ENCODE data around the gene PPARA. TPM values are rescaled to one million over a fixed set of nuclear protein-coding genes. Genes with fewer than 3 reads are reported as not detected.

The PPARA gene
- total and polyA plus RNA-seq, 2 donors (not counting 1 experiment from before 2014, with no cell fraction given) = 10.2 to 17.5 TPM

DNA sequence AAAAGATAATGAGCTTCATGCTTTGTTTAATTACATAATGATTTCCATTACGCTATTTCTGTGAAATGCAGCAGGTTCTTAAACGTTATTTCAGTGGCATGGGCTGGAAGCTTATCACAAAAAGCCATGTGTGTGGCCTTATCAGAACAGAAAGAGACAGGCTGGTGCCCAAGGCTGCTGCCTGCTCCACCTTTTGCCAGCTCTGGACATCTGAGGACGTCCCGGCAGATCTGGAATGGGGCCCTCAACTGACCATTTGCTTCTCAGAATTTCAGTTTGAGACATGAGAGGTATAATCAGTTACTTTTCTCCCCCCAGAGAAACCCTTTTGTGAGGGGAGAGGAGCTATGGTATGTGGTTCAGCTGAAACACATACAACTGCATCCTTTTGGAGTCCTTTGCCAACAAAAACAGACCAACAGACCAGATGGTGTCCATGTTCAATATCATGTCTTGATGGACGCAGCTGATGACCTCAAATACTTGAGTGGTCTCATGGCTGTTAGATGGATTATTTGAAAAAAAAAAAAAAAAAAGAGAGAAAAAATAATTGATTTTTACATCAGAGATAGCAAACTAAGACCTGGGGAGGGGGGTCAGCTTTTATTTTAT lies 91.2 kb downstream of the PPARA start:
- H3K27ac ChIP-seq (ENCODE audit: insufficient read depth, low read length) = no peak overlapping the region
- TF ChIP-seq, protein P1, sequence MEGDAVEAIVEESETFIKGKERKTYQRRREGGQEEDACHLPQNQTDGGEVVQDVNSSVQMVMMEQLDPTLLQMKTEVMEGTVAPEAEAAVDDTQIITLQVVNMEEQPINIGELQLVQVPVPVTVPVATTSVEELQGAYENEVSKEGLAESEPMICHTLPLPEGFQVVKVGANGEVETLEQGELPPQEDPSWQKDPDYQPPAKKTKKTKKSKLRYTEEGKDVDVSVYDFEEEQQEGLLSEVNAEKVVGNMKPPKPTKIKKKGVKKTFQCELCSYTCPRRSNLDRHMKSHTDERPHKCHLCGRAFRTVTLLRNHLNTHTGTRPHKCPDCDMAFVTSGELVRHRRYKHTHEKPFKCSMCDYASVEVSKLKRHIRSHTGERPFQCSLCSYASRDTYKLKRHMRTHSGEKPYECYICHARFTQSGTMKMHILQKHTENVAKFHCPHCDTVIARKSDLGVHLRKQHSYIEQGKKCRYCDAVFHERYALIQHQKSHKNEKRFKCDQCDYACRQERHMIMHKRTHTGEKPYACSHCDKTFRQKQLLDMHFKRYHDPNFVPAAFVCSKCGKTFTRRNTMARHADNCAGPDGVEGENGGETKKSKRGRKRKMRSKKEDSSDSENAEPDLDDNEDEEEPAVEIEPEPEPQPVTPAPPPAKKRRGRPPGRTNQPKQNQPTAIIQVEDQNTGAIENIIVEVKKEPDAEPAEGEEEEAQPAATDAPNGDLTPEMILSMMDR (conservative IDR thresholded peaks at IDR 0.05 in 1 of 2, IDR thresholded peaks at IDR 0.05 in 1 of 2; ENCODE audit: low read depth in 1 of 2, low read length in 2 of 2) = no peak
- no peak for TF ChIP-seq EZH2 (IDR thresholded peaks at IDR 0.05; ENCODE audit: low read length, missing control alignments)
- peaks cover 5% of the 10 kb centered on the region for H3K36me3 ChIP-seq (ENCODE audit: control insufficient read depth, insufficient read depth, low read length)
- no peaks in the 10 kb centered on the region for H3K79me2 ChIP-seq (ENCODE audit: control insufficient read depth, insufficient read depth, low read length)
- H3K27me3 ChIP-seq (ENCODE audit: control insufficient read depth, insufficient read depth, low read length) = no peaks in the 10 kb centered on the region
- no peak for DNase-seq (ENCODE audit: low read depth in 2 of 2)
- no peak overlapping the region for H3K4me3 ChIP-seq (replicated peaks in 1 of 4; ENCODE audit: control extremely low read depth in 1 of 4, insufficient read depth in 1 of 4, low read depth in 3 of 4, low read length in 4 of 4)
- H3K9ac ChIP-seq (ENCODE audit: insufficient read depth, low read length) = no peak overlapping the region
- H3K4me2 ChIP-seq (ENCODE audit: extremely low read depth, insufficient read depth, low read length) = no peak overlapping the region
- no peaks in the 10 kb centered on the region for H3K9me3 ChIP-seq (ENCODE audit: control insufficient read depth, insufficient read depth, low read depth, low read length)
- H3K4me1 ChIP-seq (ENCODE audit: control insufficient read depth, extremely low read depth, insufficient read depth, low read length) = no peaks in the 10 kb centered on the region
- H4K20me1 ChIP-seq (ENCODE audit: control insufficient read depth, extremely low read depth, insufficient read depth, low read length) = no peaks in the 10 kb centered on the region
- H2AFZ ChIP-seq (ENCODE audit: low read length) = no peak overlapping the region

DNA sequence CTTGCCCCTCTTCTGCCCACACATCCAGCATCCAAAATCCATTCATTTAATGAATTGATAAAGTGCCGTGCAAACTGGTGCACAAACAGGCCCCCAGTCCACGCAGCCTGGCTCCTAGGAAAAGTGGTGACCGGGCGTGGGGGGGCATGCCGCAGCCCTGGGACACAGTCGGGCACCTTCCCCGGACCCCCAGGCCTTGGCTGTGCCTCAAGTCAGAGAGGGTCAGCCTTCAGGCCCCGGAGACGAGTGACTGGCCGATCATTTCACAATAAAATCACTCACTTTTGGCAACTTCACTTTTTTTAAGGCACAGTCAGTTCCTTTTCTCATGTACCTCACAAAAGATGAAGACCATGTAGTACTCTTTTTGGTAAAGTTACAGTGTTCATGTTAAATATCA lies 91.8 kb downstream of the PPARA start:
- no peaks in the 10 kb centered on the region for H3K27me3 ChIP-seq (ENCODE audit: control insufficient read depth, insufficient read depth, low read length)
- H3K27ac ChIP-seq (ENCODE audit: insufficient read depth, low read length) = no peak overlapping the region
- H3K4me2 ChIP-seq (ENCODE audit: extremely low read depth, insufficient read depth, low read length) = no peak overlapping the region
- TF ChIP-seq EZH2 (IDR thresholded peaks at IDR 0.05; ENCODE audit: low read length, missing control alignments) = no peak
- TF ChIP-seq, protein P1 (conservative IDR thresholded peaks at IDR 0.05 in 1 of 2, IDR thresholded peaks at IDR 0.05 in 1 of 2; ENCODE audit: low read depth in 1 of 2, low read length in 2 of 2) = no peak
- no peak overlapping the region for H3K9ac ChIP-seq (ENCODE audit: insufficient read depth, low read length)
- no peak for DNase-seq (ENCODE audit: low read depth in 2 of 2)
- H3K9me3 ChIP-seq (ENCODE audit: control insufficient read depth, insufficient read depth, low read depth, low read length) = no peaks in the 10 kb centered on the region
- H4K20me1 ChIP-seq (ENCODE audit: control insufficient read depth, extremely low read depth, insufficient read depth, low read length) = no peaks in the 10 kb centered on the region
- H3K79me2 ChIP-seq (ENCODE audit: control insufficient read depth, insufficient read depth, low read length) = no peaks in the 10 kb centered on the region
- no peaks in the 10 kb centered on the region for H3K4me1 ChIP-seq (ENCODE audit: control insufficient read depth, extremely low read depth, insufficient read depth, low read length)
- peaks cover 5% of the 10 kb centered on the region for H3K36me3 ChIP-seq (ENCODE audit: control insufficient read depth, insufficient read depth, low read length)
- H3K4me3 ChIP-seq (replicated peaks in 1 of 4; ENCODE audit: control extremely low read depth in 1 of 4, insufficient read depth in 1 of 4, low read depth in 3 of 4, low read length in 4 of 4) = no peak overlapping the region
- H2AFZ ChIP-seq (ENCODE audit: low read length) = no peak overlapping the region

DNA sequence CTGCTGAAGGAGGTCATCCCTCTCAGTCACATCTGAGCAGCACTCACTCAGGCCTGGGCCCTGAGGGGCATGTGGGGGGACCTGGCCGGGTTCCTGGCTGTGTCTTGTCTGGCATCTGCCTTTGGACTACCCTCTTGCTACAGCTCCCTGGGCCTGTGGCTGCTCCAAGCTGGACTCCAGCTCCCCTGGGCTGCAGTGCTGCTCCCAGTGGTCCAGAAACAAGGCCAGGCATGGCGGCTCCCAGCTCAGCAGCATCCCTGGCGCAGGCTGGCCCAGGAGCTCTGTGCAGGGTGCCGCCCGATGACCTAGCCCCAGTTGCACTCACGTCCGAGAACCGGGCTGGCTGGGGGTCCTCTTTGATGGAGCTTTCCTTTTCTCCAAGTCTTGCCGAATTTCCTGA lies 94.4 kb downstream of the PPARA start:
- H2AFZ ChIP-seq (ENCODE audit: low read length) = no peak overlapping the region
- no peaks in the 10 kb centered on the region for H3K9me3 ChIP-seq (ENCODE audit: control insufficient read depth, insufficient read depth, low read depth, low read length)
- H3K9ac ChIP-seq (ENCODE audit: insufficient read depth, low read length) = no peak overlapping the region
- H3K27ac ChIP-seq (ENCODE audit: insufficient read depth, low read length) = no peak overlapping the region
- TF ChIP-seq, protein P1 (conservative IDR thresholded peaks at IDR 0.05 in 1 of 2, IDR thresholded peaks at IDR 0.05 in 1 of 2; ENCODE audit: low read depth in 1 of 2, low read length in 2 of 2) = no peak
- TF ChIP-seq EZH2 (IDR thresholded peaks at IDR 0.05; ENCODE audit: low read length, missing control alignments) = no peak
- H3K36me3 ChIP-seq (ENCODE audit: control insufficient read depth, insufficient read depth, low read length) = peaks cover 2% of the 10 kb centered on the region
- no peaks in the 10 kb centered on the region for H3K4me1 ChIP-seq (ENCODE audit: control insufficient read depth, extremely low read depth, insufficient read depth, low read length)
- no peaks in the 10 kb centered on the region for H4K20me1 ChIP-seq (ENCODE audit: control insufficient read depth, extremely low read depth, insufficient read depth, low read length)
- H3K27me3 ChIP-seq (ENCODE audit: control insufficient read depth, insufficient read depth, low read length) = no peaks in the 10 kb centered on the region
- no peak for DNase-seq (ENCODE audit: low read depth in 2 of 2)
- H3K79me2 ChIP-seq (ENCODE audit: control insufficient read depth, insufficient read depth, low read length) = no peaks in the 10 kb centered on the region
- H3K4me2 ChIP-seq (ENCODE audit: extremely low read depth, insufficient read depth, low read length) = no peak overlapping the region
- no peak overlapping the region for H3K4me3 ChIP-seq (replicated peaks in 1 of 4; ENCODE audit: control extremely low read depth in 1 of 4, insufficient read depth in 1 of 4, low read depth in 3 of 4, low read length in 4 of 4)

Data from fibroblast of lung (primary cell).